K562 (cell line): ENCODE measurements around the gene PRKAA1. TPM values are rescaled to one million over a fixed set of nuclear protein-coding genes. Genes with fewer than 3 reads are reported as not detected.

Source experiments
- ADNP ChIP-seq: fragments of 200-800 bp; sonication (Bioruptor generic); IDR thresholded peaks from 2 replicates; pipeline ENCODE4 v1.6.1; 2016; ENCODE audit warnings: missing genetic modification characterization, missing compliant biosample characterization
- ARID2 ChIP-seq: fragments of 450-650 bp; IDR thresholded peaks from 2 replicates; pipeline ENCODE4 v1.6.1; 2017; ENCODE audit warnings: antibody characterized with exemption, mild to moderate bottlenecking
- CBX1 ChIP-seq: sonication (generic); IDR thresholded peaks from 2 replicates; pipeline ENCODE4 v1.6.1; 2016; ENCODE audit warnings: antibody characterized with exemption, low read depth, mild to moderate bottlenecking
- CREB3 ChIP-seq: fragments of 450-650 bp; conservative IDR thresholded peaks from 2 replicates; pipeline ENCODE4 v1.6.1; 2016; ENCODE audit warnings: missing genetic modification characterization, low read depth, mild to moderate bottlenecking, missing compliant biosample characterization, moderate library complexity
- FOXA1 ChIP-seq: fragments of 450-650 bp; IDR thresholded peaks from 2 replicates; pipeline ENCODE4 v1.6.1; 2016; ENCODE audit warnings: mild to moderate bottlenecking, borderline replicate concordance
- FOXJ2 ChIP-seq: fragments of 200-800 bp; sonication (Bioruptor generic); IDR thresholded peaks from 2 replicates; pipeline ENCODE4 v1.6.1; 2016; ENCODE audit warnings: missing genetic modification characterization, missing compliant biosample characterization
- FOXK1 ChIP-seq: sonication (generic); formaldehyde crosslinking; IDR thresholded peaks from 2 replicates; pipeline ENCODE4 v1.8.0; 2022; ENCODE audit warnings: missing genetic modification reagents, mild to moderate bottlenecking, borderline replicate concordance
- GTF2E2 ChIP-seq: fragments of 200-800 bp; sonication (Bioruptor generic); IDR thresholded peaks from 2 replicates; pipeline ENCODE4 v1.6.1; 2016; ENCODE audit warnings: missing genetic modification characterization, missing compliant biosample characterization
- HDAC1 ChIP-seq, 2 experiments: fragments of 450-650 bp; IDR thresholded peaks; 2 replicates each; pipeline ENCODE4 v1.6.1; 2016 to 2017; ENCODE audit warnings: inconsistent platforms in 1 of 2, mild to moderate bottlenecking in 1 of 2, moderate library complexity in 1 of 2
- HDAC2 ChIP-seq: fragments of 450-650 bp; IDR thresholded peaks from 2 replicates; pipeline ENCODE4 v1.6.1; 2016; ENCODE audit warnings: mild to moderate bottlenecking
- HDAC8 ChIP-seq: fragments of 450-650 bp; IDR thresholded peaks from 2 replicates; pipeline ENCODE4 v1.6.1; 2016; ENCODE audit warnings: mild to moderate bottlenecking, missing genetic modification characterization, moderate library complexity, missing compliant biosample characterization
- HINFP ChIP-seq: fragments of 450-650 bp; conservative IDR thresholded peaks from 2 replicates; pipeline ENCODE4 v1.6.1; 2016; ENCODE audit warnings: missing genetic modification characterization, low read depth, mild to moderate bottlenecking, control low read depth, missing compliant biosample characterization
- HMG20A ChIP-seq: fragments of 450-650 bp; formaldehyde crosslinking; conservative IDR thresholded peaks from 2 replicates; pipeline ENCODE4 v1.4.0; 2020; ENCODE audit warnings: mild to moderate bottlenecking, mixed read lengths
- KDM5B ChIP-seq: fragments of 200-600 bp; sonication (generic); IDR thresholded peaks from 2 replicates; pipeline ENCODE4 v1.6.1; 2012; ENCODE audit warnings: low read depth, mild to moderate bottlenecking, moderate library complexity, low read length, control low read depth, inconsistent platforms; ENCODE audit not compliant: insufficient replicate concordance
- MAZ ChIP-seq, 2 experiments: fragments of 450-650 bp in 1 of 2; sonication (generic) in 1 of 2; formaldehyde crosslinking; IDR thresholded peaks in 1 of 2; conservative IDR thresholded peaks in 1 of 2; 2 replicates each; pipeline versions ENCODE4 v1.4.0 to v1.5.0; 2020; ENCODE audit warnings: mild to moderate bottlenecking in 1 of 2, missing genetic modification reagents in 1 of 2
- NELFE ChIP-seq: IDR thresholded peaks from 2 replicates; pipeline ENCODE4 v1.6.1; 2011; ENCODE audit warnings: mild to moderate bottlenecking; ENCODE audit not compliant: insufficient read depth, insufficient read length
- PRPF4 ChIP-seq: fragments of 200-400 bp; formaldehyde crosslinking; IDR thresholded peaks from one replicate; pipeline ENCODE4 v1.6.1; 2017; ENCODE audit warnings: low read length, low read depth, mild to moderate bottlenecking; ENCODE audit not compliant: insufficient read depth, poor library complexity, severe bottlenecking
- SAFB ChIP-seq: fragments of 200-400 bp; formaldehyde crosslinking; IDR thresholded peaks from 2 replicates; pipeline ENCODE4 v1.6.1; 2017; ENCODE audit warnings: low read depth, low read length, borderline replicate concordance
- SIN3A ChIP-seq, 2 experiments: fragments of 150-350 bp in 1 of 2; IDR thresholded peaks; 2 replicates each; pipeline ENCODE4 v1.6.1; 2011 to 2016; ENCODE audit warnings: borderline replicate concordance in 2 of 2, low read depth in 2 of 2, low read length in 2 of 2, mild to moderate bottlenecking in 2 of 2, moderate library complexity in 2 of 2; ENCODE audit not compliant: control insufficient read depth in 1 of 2
- SMAD4 ChIP-seq: fragments of 250-450 bp; sonication (Bioruptor Pico); conservative IDR thresholded peaks from 2 replicates; pipeline ENCODE4 v1.8.0; 2021; ENCODE audit warnings: inconsistent platforms, mild to moderate bottlenecking, moderate library complexity
- TARDBP ChIP-seq: fragments of 450-650 bp; IDR thresholded peaks from 2 replicates; pipeline ENCODE4 v1.6.1; 2016
- USF1 ChIP-seq: sonication (generic); formaldehyde crosslinking; IDR thresholded peaks from 2 replicates; pipeline ENCODE4 v1.9.0; 2022; ENCODE audit warnings: mild to moderate bottlenecking, missing genetic modification reagents
- ZC3H11A ChIP-seq: IDR thresholded peaks from 2 replicates; pipeline ENCODE4 v1.6.1; 2012; ENCODE audit warnings: low read depth, low read length, improper control_type of control experiment
- ZNF766 ChIP-seq: fragments of 200-800 bp; sonication (Bioruptor generic); conservative IDR thresholded peaks from 2 replicates; pipeline ENCODE4 v1.6.1; 2016; ENCODE audit warnings: missing genetic modification characterization, missing compliant biosample characterization
- ZNF77 ChIP-seq: fragments of 250-450 bp; sonication (Bioruptor Pico); IDR thresholded peaks from 2 replicates; pipeline ENCODE4 v1.5.0; 2020
- polyA plus RNA-seq, 8 experiments: library from polyadenylated mRNA; depleted of rRNA in 4 of 8; stranded (reverse) in 5 of 8; unstranded in 3 of 8; fragments of >200 nt; fragmentation: Nextera tagmentation in 2 of 8; fragmentation: Illumina TruSeq in 1 of 8; extraction: Ambion mirVana in 2 of 8; extraction: Trizol in 1 of 8; gene quantifications; 2 replicates each; pipeline versions ENCODE4 v1.2.1 to v1.2.3, GENCODE V29; 2011 to 2014; ENCODE audit warnings: inconsistent platforms in 1 of 8, missing spikeins in 1 of 8
- total RNA-seq, 7 experiments: library from RNA; depleted of rRNA in 6 of 7; stranded (reverse); fragments of >200 nt in 6 of 7; fragmentation: Illumina TruSeq in 2 of 7; extraction: Trizol in 2 of 7; gene quantifications; 2 replicates each; pipeline versions ENCODE4 v1.2.1 to v1.2.3, GENCODE V29; 2011 to 2021; ENCODE audit warnings: low replicate concordance in 1 of 7

Gene PRKAA1
- total and polyA plus RNA-seq, 9 of the 15 experiments (the other 6 are each of a cell fraction or from before 2014, with no cell fraction given) = 24.5 to 84.0 (median 51.4) TPM

- TF ChIP-seq MAZ (CRISPR knock-in tag; conservative IDR thresholded peaks at IDR 0.05 in 1 of 2, IDR thresholded peaks at IDR 0.05 in 1 of 2) (peak; percentile 94 to 99), GTF2E2 (tag) (peak; percentile 98), ZNF766 (CRISPR knock-in tag) (no peak; the same call in 1 of the 2 replicates), ZC3H11A (peak; percentile 91), TARDBP (peak; percentile 88), HDAC1 (IDR thresholded peaks at IDR 0.05) (peak; percentile 90 to 97), NELFE (no peak), SIN3A (IDR thresholded peaks at IDR 0.05; ENCODE audit: borderline replicate concordance in 2 of 2, control insufficient read depth in 1 of 2, low read depth in 2 of 2, low read length in 2 of 2) (peak; percentile 66 to 84; a peak in 3 of 4 replicates), HDAC2 (peak; percentile 83; the same call in 1 of the 2 replicates), USF1 (CRISPR knock-in tag) (no peak), KDM5B (peak; percentile 97), ADNP (no peak), CBX1 (peak; percentile 99), FOXA1 (no peak), SMAD4 (CRISPR knock-in tag) (peak; percentile 77), HINFP (tag) (no peak), FOXJ2 (tag) (peak; percentile 74; the same call in 1 of the 2 replicates), SAFB (no peak), FOXK1 (peak; percentile 77), CREB3 (no peak; the same call in 1 of the 2 replicates), ZNF77 (CRISPR knock-in tag) (no peak), ARID2 (no peak; the same call in 1 of the 2 replicates), HDAC8 (tag) (peak; percentile 47; the same call in 1 of the 2 replicates), PRPF4 (peak; percentile 47), HMG20A (CRISPR knock-in tag) (no peak)
These were observed 36.9 kb upstream of the PRKAA1 start, which contains the start of gene RPL37 (continued) for GRCh38 chr5:40834849-40835787.
